PC-9 (cell line): ENCODE data around the gene DOCK2. TPM values are rescaled to one million over a fixed set of nuclear protein-coding genes. Genes with fewer than 3 reads are reported as not detected.

Source experiments
- BruUV-seq: library from RNA; stranded (reverse); fragments of 400-500 nt; replicated peaks from 2 replicates; lab custom pipeline; 2021; lab: Mats Ljungman, UMichigan
- CTCF ChIA-PET: fragments of 300-600 bp; sonication (Branson Sonifier 250); formaldehyde crosslinking; loops from one replicate; lab custom pipeline; 2022; ENCODE audit warnings: antibody characterized with exemption; lab: Charles Lee
- POLR2A ChIA-PET: fragments of 300-600 bp; sonication (Branson Sonifier 250); formaldehyde crosslinking; loops from one replicate; lab custom pipeline; 2022; ENCODE audit warnings: antibody characterized with exemption; ENCODE audit not compliant: unreplicated experiment; lab: Charles Lee
- DNase-seq, 2 experiments: peaks; one replicate each; pipeline versions ENCODE4 v3.0.0 to v3.0.0-alpha.2; 2015 to 2022; ENCODE audit warnings: mixed read lengths in 1 of 2
- H2AFZ ChIP-seq: fragments of 200-600 bp; sonication (generic); 2 replicates; pipeline ENCODE4 v1.8.1; 2017; ENCODE audit warnings: antibody characterized with exemption
- H3F3A ChIP-seq: fragments of 200-600 bp; sonication (generic); 2 replicates; pipeline ENCODE4 v1.8.1; 2017; ENCODE audit warnings: antibody characterized with exemption, mild to moderate bottlenecking, low read depth; ENCODE audit not compliant: insufficient read depth
- H3K27ac ChIP-seq: fragments of 200-600 bp; sonication (generic); 2 replicates; pipeline ENCODE4 v1.6.1; 2016; ENCODE audit warnings: mixed run types
- H3K27me3 ChIP-seq: fragments of 200-600 bp; sonication (generic); 2 replicates; pipeline ENCODE4 v1.6.1; 2016; ENCODE audit warnings: low read depth, mixed run types; ENCODE audit not compliant: insufficient read depth
- H3K36me3 ChIP-seq: fragments of 200-600 bp; sonication (generic); 2 replicates; pipeline ENCODE4 v1.6.1; 2016; ENCODE audit warnings: low read depth, mixed run types
- H3K4me1 ChIP-seq: fragments of 200-600 bp; sonication (generic); replicated peaks from 2 replicates; pipeline ENCODE4 v1.6.1; 2016; ENCODE audit warnings: mixed run types; ENCODE audit not compliant: insufficient read depth
- H3K4me2 ChIP-seq: fragments of 200-600 bp; sonication (generic); 2 replicates; pipeline ENCODE4 v1.6.1; 2017; ENCODE audit warnings: mixed run types
- H3K4me3 ChIP-seq: fragments of 200-600 bp; sonication (generic); 2 replicates; pipeline ENCODE4 v1.6.1; 2016; ENCODE audit warnings: mixed run types
- H3K79me2 ChIP-seq: fragments of 200-600 bp; sonication (generic); 2 replicates; pipeline ENCODE4 v1.6.1; 2017; ENCODE audit warnings: low read depth, mixed run types
- H3K9me2 ChIP-seq: fragments of 200-600 bp; sonication (generic); 2 replicates; pipeline ENCODE4 v1.8.1; 2017; ENCODE audit warnings: mild to moderate bottlenecking; ENCODE audit not compliant: insufficient read depth
- H3K9me3 ChIP-seq: fragments of 200-600 bp; sonication (generic); 2 replicates; pipeline ENCODE4 v1.8.1; 2016; ENCODE audit warnings: low read depth; ENCODE audit not compliant: insufficient read depth
- H4K20me1 ChIP-seq: fragments of 200-600 bp; sonication (generic); 2 replicates; pipeline ENCODE4 v1.8.1; 2017; ENCODE audit not compliant: insufficient read depth
- CTCF ChIP-seq: fragments of 200-600 bp; sonication (generic); conservative IDR thresholded peaks from 2 replicates; pipeline ENCODE4 v1.6.1; 2017; ENCODE audit warnings: mixed run types, antibody characterized with exemption, mild to moderate bottlenecking, moderate library complexity
- EZH2 ChIP-seq: fragments of 200-600 bp; sonication (generic); IDR thresholded peaks from 2 replicates; pipeline ENCODE4 v1.8.0; 2017; ENCODE audit warnings: antibody characterized with exemption, low read depth
- intact Hi-C: fragments of 100-400 bp; cut with micrococcal nuclease; formaldehyde crosslinking; loops from one replicate; pipeline ENCODE4 v1.10.0; 2022; ENCODE audit not compliant: unreplicated experiment
- total RNA-seq: library from RNA; stranded (reverse); gene quantifications from 2 replicates; pipeline ENCODE4 v1.2.3, GENCODE V29; 2021

The DOCK2 gene
- total RNA-seq, 1 experiment from 2014 or later, result 0.41 TPM

GRCh38 chr5:169809281-169809680 is 172.2 kb downstream of the DOCK2 start:
- TF ChIP-seq CTCF, result no peak
- no peak overlapping the region for H3K4me3 ChIP-seq
- CTCF ChIA-PET, result no interaction called here
- H3K36me3 ChIP-seq, result no peaks in the 10 kb centered on the region
- no peak overlapping the region for H3K27ac ChIP-seq
- H3K9me2 ChIP-seq, result no peaks in the 10 kb centered on the region
- POLR2A ChIA-PET, result no interaction called here
- H3F3A ChIP-seq, result peaks cover 3% of the 10 kb centered on the region; the same call in 1 of the 2 replicates
- no peak overlapping the region for H2AFZ ChIP-seq
- no peaks in the 10 kb centered on the region for H3K9me3 ChIP-seq
- H3K27me3 ChIP-seq, result no peaks in the 10 kb centered on the region
- H3K4me2 ChIP-seq, result 0 out of 2 replicates have a peak overlapping the region, but pooled peaks have one; percentile 20
- no TSS peak for BruUV-seq
- intact Hi-C loops, result loop anchor here (10.0 kb wide), 1 partner anchor 176 kb away; the partner anchor contains the start of gene INSYN2B
- no peaks in the 10 kb centered on the region for H3K79me2 ChIP-seq
- 0 out of 2 replicates have a peak, but pooled peaks cover 2% of the 10 kb centered on the region for H3K4me1 ChIP-seq
- H4K20me1 ChIP-seq, result no peaks in the 10 kb centered on the region
- no peak for DNase-seq

GRCh38 chr5:169810524-169810923 is 173.4 kb downstream of the DOCK2 start:
- 0 out of 2 replicates have a peak, but pooled peaks cover 9% of the 10 kb centered on the region for H3K4me1 ChIP-seq
- TF ChIP-seq CTCF (no peak), EZH2 (no peak)
- H3K79me2 ChIP-seq, result no peaks in the 10 kb centered on the region
- no peaks in the 10 kb centered on the region for H3K9me3 ChIP-seq
- H3K36me3 ChIP-seq, result no peaks in the 10 kb centered on the region
- H2AFZ ChIP-seq, result no peak overlapping the region
- no TSS peak for BruUV-seq
- H3K4me3 ChIP-seq, result no peak overlapping the region
- ChIA-PET POLR2A (no interaction called here), CTCF (interaction anchor here (0.7 kb wide), 1 partner anchor 367 kb away, joined by 3 read pairs; no protein-coding TSS in a partner anchor)
- intact Hi-C loops, result no loop called here
- no peaks in the 10 kb centered on the region for H4K20me1 ChIP-seq
- no peak overlapping the region for H3K4me2 ChIP-seq
- no peak for DNase-seq
- no peaks in the 10 kb centered on the region for H3K27me3 ChIP-seq
- H3K27ac ChIP-seq, result no peak overlapping the region
- H3F3A ChIP-seq, result no peaks in the 10 kb centered on the region
- no peaks in the 10 kb centered on the region for H3K9me2 ChIP-seq

- BruUV-seq, result no TSS peak
- no peaks in the 10 kb centered on the region for H3K36me3 ChIP-seq
- H3K9me3 ChIP-seq, result no peaks in the 10 kb centered on the region
- no peak overlapping the region for H2AFZ ChIP-seq
- no peak overlapping the region for H3K4me3 ChIP-seq
- H3F3A ChIP-seq, result no peaks in the 10 kb centered on the region
- H3K4me2 ChIP-seq, result no peak overlapping the region
- H3K9me2 ChIP-seq, result no peaks in the 10 kb centered on the region
- TF ChIP-seq CTCF, result no peak
- TF ChIP-seq EZH2, result no peak
- no peak overlapping the region for H3K27ac ChIP-seq
- H4K20me1 ChIP-seq, result no peaks in the 10 kb centered on the region
- H3K79me2 ChIP-seq, result no peaks in the 10 kb centered on the region
- intact Hi-C loops, result no loop called here
- H3K4me1 ChIP-seq, result 0 out of 2 replicates have a peak, but pooled peaks cover 9% of the 10 kb centered on the region
- DNase-seq, result no peak
- H3K27me3 ChIP-seq, result no peaks in the 10 kb centered on the region
- POLR2A ChIA-PET, result no interaction called here
- CTCF ChIA-PET, result no interaction called here
Measured at GRCh38 chr5:169811023-169811422, 173.9 kb downstream of the DOCK2 start.
